Brain microvascular endothelial cell (primary cell): Measurements from ENCODE around the gene CALML6.

ENCODE experiments used
- DNase-seq: peaks from one replicate; pipeline ENCODE4 v3.0.0-alpha.2; 2020
- H3K27ac ChIP-seq: fragments of 250-450 bp; sonication (Bioruptor Pico); 2 replicates; pipeline ENCODE4 v1.5.1; 2020; ENCODE audit warnings: mild to moderate bottlenecking, moderate library complexity
- H3K27me3 ChIP-seq: fragments of 250-450 bp; sonication (Bioruptor Pico); replicated peaks from 2 replicates; pipeline ENCODE4 v1.5.1; 2020; ENCODE audit warnings: mild to moderate bottlenecking
- H3K36me3 ChIP-seq: fragments of 250-450 bp; sonication (Bioruptor Pico); replicated peaks from 2 replicates; pipeline ENCODE4 v1.5.1; 2020; ENCODE audit warnings: mild to moderate bottlenecking
- H3K4me3 ChIP-seq: 2 replicates; pipeline ENCODE4 v1.5.1; 2011; ENCODE audit warnings: low read depth, mild to moderate bottlenecking, control low read depth, low read length, moderate library complexity
- CTCF ChIP-seq: IDR thresholded peaks from 2 replicates; pipeline ENCODE4 v1.5.1; 2011; ENCODE audit warnings: low read depth, mild to moderate bottlenecking, moderate library complexity, low read length, control low read depth, inconsistent platforms; ENCODE audit errors: missing control alignments
- in situ Hi-C: cut with HindIII; loops from 2 replicates; pipeline ENCODE4 v1.10.0; 2017; ENCODE audit warnings: low sequenced_read_pairs, low pct_ligation_motif_present

Gene CALML6

DNA sequence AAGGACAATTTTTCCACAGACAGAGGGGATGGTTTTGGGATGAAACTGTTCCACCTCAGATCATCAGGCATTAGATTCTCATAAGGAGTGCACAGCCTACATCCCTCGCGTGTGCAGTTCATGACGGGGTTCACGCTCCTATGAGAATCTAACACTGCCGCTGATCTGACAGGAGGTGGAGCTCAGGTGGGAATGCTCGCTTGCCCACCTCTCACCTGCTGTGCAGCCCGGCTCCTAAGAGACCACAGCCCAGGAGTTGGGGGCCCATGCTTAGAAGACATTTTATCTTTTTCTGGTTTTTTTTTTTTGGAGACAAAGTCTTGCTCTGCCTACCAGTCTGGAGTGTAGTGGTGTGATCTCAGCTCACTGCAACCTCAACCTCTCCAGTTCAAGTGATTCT is 40.2 kb upstream of the CALML6 start:
- no peak overlapping the region for H3K27ac ChIP-seq
- no peak overlapping the region for H3K4me3 ChIP-seq
- TF ChIP-seq CTCF = no peak
- in situ Hi-C loops = no loop called here
- DNase-seq = no peak
- no peaks in the 10 kb centered on the region for H3K27me3 ChIP-seq
- H3K36me3 ChIP-seq = peaks cover 50% of the 10 kb centered on the region

- H3K4me3 ChIP-seq = no peak overlapping the region
- no peak for DNase-seq
- H3K36me3 ChIP-seq = peaks cover 50% of the 10 kb centered on the region
- in situ Hi-C loops = no loop called here
- no peak overlapping the region for H3K27ac ChIP-seq
- no peak for TF ChIP-seq CTCF
- no peaks in the 10 kb centered on the region for H3K27me3 ChIP-seq
These were observed 39.1 kb upstream of the CALML6 start for GRCh38 chr1:1875932-1876331.

- no peak for DNase-seq
- no peaks in the 10 kb centered on the region for H3K27me3 ChIP-seq
- no peak overlapping the region for H3K4me3 ChIP-seq
- in situ Hi-C loops = no loop called here
- TF ChIP-seq CTCF = no peak
- H3K36me3 ChIP-seq = peaks cover 50% of the 10 kb centered on the region
- peak overlapping the region; percentile 9 for H3K27ac ChIP-seq
These were observed 38.6 kb upstream of the CALML6 start for GRCh38 chr1:1876335-1876930.

- TF ChIP-seq CTCF = no peak
- Histone ChIP-seq H3K36me3 (peaks cover 43% of the 10 kb centered on the region), H3K4me3 (no peak overlapping the region), H3K27me3 (no peaks in the 10 kb centered on the region), H3K27ac (no peak overlapping the region)
- no peak for DNase-seq
- in situ Hi-C loops = no loop called here
These were observed 37.1 kb upstream of the CALML6 start for GRCh38 chr1:1877865-1878436.

DNA sequence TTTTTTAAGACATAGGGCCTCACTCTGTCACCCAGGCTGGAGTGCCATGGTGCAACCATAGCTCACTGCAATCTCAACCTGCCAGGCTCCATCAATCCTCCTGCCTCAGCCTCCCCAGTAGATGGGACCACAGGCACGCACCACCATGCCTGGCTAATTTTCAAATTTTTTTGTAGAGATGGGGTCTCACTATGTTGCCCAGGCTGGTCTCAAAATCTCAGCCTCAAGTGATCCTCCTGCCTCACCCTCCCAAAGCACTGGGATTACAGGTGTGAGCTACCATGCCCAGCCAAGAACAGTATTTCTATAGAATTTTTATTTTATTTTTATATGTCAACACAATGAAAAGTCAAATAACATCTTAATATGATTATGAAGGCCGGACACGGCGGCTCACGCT is 35.1 kb upstream of the CALML6 start:
- Histone ChIP-seq H3K4me3 (no peak overlapping the region), H3K27ac (no peak overlapping the region), H3K27me3 (no peaks in the 10 kb centered on the region), H3K36me3 (peaks cover 29% of the 10 kb centered on the region)
- in situ Hi-C loops = loop anchor here (10.0 kb wide), 1 partner anchor 55 kb away; no protein-coding TSS in a partner anchor
- no peak for DNase-seq
- TF ChIP-seq CTCF = no peak
